Neural progenitor cell (in vitro differentiated cells): ENCODE data around the gene PLXDC2.

Source experiments
- CTCF ChIP-seq: fragments of 200-600 bp; sonication (generic); IDR thresholded peaks from 2 replicates; pipeline ENCODE4 v1.5.1; 2017; ENCODE audit warnings: antibody characterized with exemption, mild to moderate bottlenecking
- EZH2 ChIP-seq: fragments of 200-600 bp; sonication (generic); IDR thresholded peaks from 2 replicates; pipeline ENCODE4 v1.6.1; 2017; ENCODE audit warnings: antibody characterized with exemption, mild to moderate bottlenecking, moderate library complexity
- EZH2phosphoT487 ChIP-seq: fragments of 200-600 bp; sonication (generic); IDR thresholded peaks from 2 replicates; pipeline ENCODE4 v1.6.1; 2017; ENCODE audit warnings: antibody characterized with exemption

- TF ChIP-seq CTCF = no peak
- TF ChIP-seq EZH2 = no peak
- no peak for TF ChIP-seq EZH2phosphoT487
Observed at GRCh38 chr10:19944911-19945663, 128.9 kb downstream of the PLXDC2 start.
